ENCODE data around the gene PLAAT5. TPM values are rescaled to one million over a fixed set of nuclear protein-coding genes. Genes with fewer than 3 reads are reported as not detected.
A peak's percentile ranks its signal among the peaks of the same experiment; 100 is the strongest.

PLAAT5 gene
- total and polyA plus RNA-seq, 5 experiments from 2014 or later, result 0.18 to 0.64 (median 0.36) TPM

GRCh38 chr11:63499874-63500273 is 8.9 kb upstream of the PLAAT5 start:
- ATAC-seq (no peak), DNase-seq (no peak)
- peaks cover 0 to 27% (median 16%) of the 10 kb centered on the region in 9 donors for H3K9me3 Mint-ChIP-seq
- H3K36me3 Mint-ChIP-seq, result peaks cover 0 to 24% (median 22%) of the 10 kb centered on the region in 3 donors
- H3K27ac Mint-ChIP-seq, result no peak overlapping the region
- H3K27me3 Mint-ChIP-seq, result peaks cover 6 to 38% (median 8%) of the 10 kb centered on the region in 5 donors
- POLR2A ChIA-PET, result no interaction called here
- peaks cover 10 to 14% (median 11%) of the 10 kb centered on the region in 4 donors for H3K4me1 Mint-ChIP-seq
- H3K4me3 Mint-ChIP-seq, result no peak overlapping the region

GRCh38 chr11:63494975-63495374 is 4.0 kb upstream of the PLAAT5 start:
- ATAC-seq (no peak), DNase-seq (no peak)
- H3K4me1 Mint-ChIP-seq, result peaks cover 4 to 18% (median 13%) of the 10 kb centered on the region in 4 donors
- H3K9me3 Mint-ChIP-seq, result peaks cover 0 to 19% (median 8%) of the 10 kb centered on the region in 9 donors
- H3K27me3 Mint-ChIP-seq, result peaks cover 12 to 56% (median 33%) of the 10 kb centered on the region in 5 donors
- H3K36me3 Mint-ChIP-seq, result peaks cover 0 to 17% (median 12%) of the 10 kb centered on the region in 3 donors
- POLR2A ChIA-PET, result no interaction called here
- H3K27ac Mint-ChIP-seq, result no peak overlapping the region
- no peak overlapping the region for H3K4me3 Mint-ChIP-seq

GRCh38 chr11:63493127-63493526 is 2.2 kb upstream of the PLAAT5 start:
- peaks cover 0 to 9% (median 0%) of the 10 kb centered on the region in 9 donors for H3K9me3 Mint-ChIP-seq
- ATAC-seq (no peak), DNase-seq (no peak)
- H3K36me3 Mint-ChIP-seq, result peaks cover 0 to 5% (median 3%) of the 10 kb centered on the region in 3 donors
- peaks cover 12 to 48% (median 23%) of the 10 kb centered on the region in 5 donors for H3K27me3 Mint-ChIP-seq
- H3K4me1 Mint-ChIP-seq, result peaks cover 4 to 18% (median 13%) of the 10 kb centered on the region in 4 donors
- no peak overlapping the region for H3K4me3 Mint-ChIP-seq
- POLR2A ChIA-PET, result interaction anchor here (0.7 kb wide), 1 partner anchor 37 kb away, joined by 7 read pairs; no protein-coding TSS in a partner anchor
- H3K27ac Mint-ChIP-seq, result no peak overlapping the region

GRCh38 chr11:63492441-63492840 is 1.5 kb upstream of the PLAAT5 start:
- DNase-seq, result no peak
- Mint-ChIP-seq H3K27me3 (peaks cover 10 to 42% (median 21%) of the 10 kb centered on the region in 5 donors), H3K9me3 (peaks cover 0 to 5% (median 0%) of the 10 kb centered on the region in 9 donors), H3K27ac (no peak overlapping the region), H3K4me3 (peak overlapping the region in 3 of 10 donors; percentile 15 to 90 (median 25)), H3K4me1 (peaks cover 4 to 18% (median 13%) of the 10 kb centered on the region in 4 donors), H3K36me3 (peaks cover 0 to 5% (median 3%) of the 10 kb centered on the region in 3 donors)
- POLR2A ChIA-PET, result interaction anchor here (2.2 kb wide), 1 partner anchor 46 kb away, joined by 7 read pairs; no protein-coding TSS in a partner anchor
- no peak for ATAC-seq

GRCh38 chr11:63491636-63492372 is 837 bp upstream of the PLAAT5 start:
- H3K27me3 Mint-ChIP-seq, result peaks cover 9 to 36% (median 19%) of the 10 kb centered on the region in 5 donors
- POLR2A ChIA-PET, result interaction anchor here (1.1 to 2.2 kb wide), 3 partner anchors 44 to 60 kb away, joined by 5 to 7 read pairs (median 5); partner anchors contain the start of gene PLAAT4

GRCh38 chr11:63491240-63491587 is 247 bp upstream of the PLAAT5 start:
- POLR2A ChIA-PET, result interaction anchor here (1.1 to 2.2 kb wide), 3 partner anchors 44 to 60 kb away, joined by 5 to 7 read pairs (median 5); partner anchors contain the start of gene PLAAT4
- Mint-ChIP-seq H3K27ac (peak overlapping the region in 5 of 10 donors; percentile 47 to 88 (median 57)), H3K4me1 (peaks cover 4 to 18% (median 13%) of the 10 kb centered on the region in 4 donors), H3K4me3 (peak overlapping the region; percentile 69 to 90 (median 86)), H3K9me3 (peaks cover 0 to 5% (median 0%) of the 10 kb centered on the region in 9 donors), H3K27me3 (peaks cover 8 to 32% (median 18%) of the 10 kb centered on the region in 5 donors), H3K36me3 (peaks cover 0 to 3% (median 0%) of the 10 kb centered on the region in 3 donors)
- DNase-seq, result peak in 1 of 10 donors; percentile 2
- ATAC-seq, result peak in 1 of 2 donors; percentile 18

More at GRCh38 chr11:63491636-63492372, 837 bp upstream of the PLAAT5 start:
- peaks cover 0 to 5% (median 0%) of the 10 kb centered on the region in 9 donors for H3K9me3 Mint-ChIP-seq
- DNase-seq (peak in 2 of 10 donors; percentile 21 to 30), ATAC-seq (peak; percentile 35 to 83)
- H3K4me1 Mint-ChIP-seq, result peaks cover 4 to 18% (median 13%) of the 10 kb centered on the region in 4 donors
- peak overlapping the region in 4 of 10 donors; percentile 8 to 88 (median 56) for H3K27ac Mint-ChIP-seq
- peak overlapping the region; percentile 53 to 90 (median 82) for H3K4me3 Mint-ChIP-seq
- H3K36me3 Mint-ChIP-seq, result peaks cover 0 to 3% (median under 1%) of the 10 kb centered on the region in 3 donors

GRCh38 chr11:63489879-63490278 is 1.1 kb downstream of the PLAAT5 start:
- Mint-ChIP-seq H3K9me3 (peaks cover 0 to 17% (median 7%) of the 10 kb centered on the region in 9 donors), H3K4me3 (peak overlapping the region in 7 of 10 donors; percentile 26 to 90 (median 69)), H3K4me1 (peaks cover 4 to 18% (median 13%) of the 10 kb centered on the region in 4 donors), H3K27me3 (peaks cover 4 to 39% (median 16%) of the 10 kb centered on the region in 5 donors), H3K36me3 (peaks cover 0 to 11% (median 9%) of the 10 kb centered on the region in 3 donors), H3K27ac (peak overlapping the region in 1 of 10 donors; percentile 28)
- no peak for ATAC-seq
- no peak for DNase-seq
- POLR2A ChIA-PET, result interaction anchor here (0.8 kb wide), 1 partner anchor 40 kb away, joined by 3 read pairs; no protein-coding TSS in a partner anchor

- no peak for ATAC-seq
- Mint-ChIP-seq H3K36me3 (peaks cover 0 to 14% (median 13%) of the 10 kb centered on the region in 3 donors), H3K9me3 (peaks cover 0 to 28% (median 13%) of the 10 kb centered on the region in 9 donors), H3K4me1 (peaks cover 4 to 18% (median 13%) of the 10 kb centered on the region in 4 donors), H3K27ac (no peak overlapping the region), H3K27me3 (peaks cover 4 to 33% (median 10%) of the 10 kb centered on the region in 5 donors), H3K4me3 (no peak overlapping the region)
- POLR2A ChIA-PET, result no interaction called here
- no peak for DNase-seq
Measured at GRCh38 chr11:63488789-63489188, 2.2 kb downstream of the PLAAT5 start.

GRCh38 chr11:63485777-63486176 is 5.2 kb downstream of the PLAAT5 start:
- peak overlapping the region in 1 of 10 donors; percentile 51 for H3K27ac Mint-ChIP-seq
- ATAC-seq (no peak), DNase-seq (no peak)
- peaks cover 0 to 17% (median 13%) of the 10 kb centered on the region in 3 donors for H3K36me3 Mint-ChIP-seq
- peaks cover 0 to 33% (median 13%) of the 10 kb centered on the region in 9 donors for H3K9me3 Mint-ChIP-seq
- peaks cover 0 to 17% (median 0%) of the 10 kb centered on the region in 5 donors for H3K27me3 Mint-ChIP-seq
- peaks cover 0 to 3% (median 1%) of the 10 kb centered on the region in 4 donors for H3K4me1 Mint-ChIP-seq
- POLR2A ChIA-PET, result no interaction called here
- no peak overlapping the region for H3K4me3 Mint-ChIP-seq

- no peak for ATAC-seq
- H3K4me3 Mint-ChIP-seq, result no peak overlapping the region
- H3K27ac Mint-ChIP-seq, result no peak overlapping the region
Measured at GRCh38 chr11:63480039-63480438, 10.9 kb downstream of the PLAAT5 start.

GRCh38 chr11:63478896-63479295 is 12.1 kb downstream of the PLAAT5 start:
- Mint-ChIP-seq H3K27ac (no peak overlapping the region), H3K9me3 (peaks cover 0 to 19% (median 7%) of the 10 kb centered on the region in 9 donors), H3K27me3 (peaks cover 0 to 7% (median 2%) of the 10 kb centered on the region in 5 donors), H3K36me3 (peaks cover 0 to 11% (median 11%) of the 10 kb centered on the region in 3 donors), H3K4me3 (no peak overlapping the region), H3K4me1 (peaks cover 0 to 1% (median 0%) of the 10 kb centered on the region in 4 donors)
- ATAC-seq, result peak; percentile 68 to 70
- POLR2A ChIA-PET, result interaction anchor here (0.6 to 1.0 kb wide), 6 partner anchors 72 to 324 kb away, joined by 3 to 5 read pairs (median 3); no protein-coding TSS in a partner anchor
- DNase-seq, result peak in 9 of 10 donors; percentile 25 to 79 (median 62)

More at GRCh38 chr11:63480039-63480438, 10.9 kb downstream of the PLAAT5 start:
- H3K4me1 Mint-ChIP-seq, result peaks cover 0 to 1% (median 0%) of the 10 kb centered on the region in 4 donors
- POLR2A ChIA-PET, result no interaction called here
- no peak for DNase-seq
- H3K9me3 Mint-ChIP-seq, result peaks cover 0 to 31% (median 12%) of the 10 kb centered on the region in 9 donors
- H3K27me3 Mint-ChIP-seq, result peaks cover 0 to 7% (median 2%) of the 10 kb centered on the region in 5 donors
- peaks cover 0 to 17% (median 17%) of the 10 kb centered on the region in 3 donors for H3K36me3 Mint-ChIP-seq

- Mint-ChIP-seq H3K4me3 (no peak overlapping the region), H3K4me1 (peaks cover 0 to 1% (median 0%) of the 10 kb centered on the region in 4 donors), H3K36me3 (peaks cover 0 to 11% (median 7%) of the 10 kb centered on the region in 3 donors), H3K27ac (no peak overlapping the region), H3K27me3 (peaks cover 0 to 7% (median 3%) of the 10 kb centered on the region in 5 donors), H3K9me3 (peaks cover 0 to 23% (median 9%) of the 10 kb centered on the region in 9 donors)
- ATAC-seq (no peak), DNase-seq (no peak)
- POLR2A ChIA-PET, result no interaction called here
Measured at GRCh38 chr11:63476618-63477017, 14.3 kb downstream of the PLAAT5 start.
